HG03039 (cell line): ENCODE results near the gene CALM3.

Experiments used
- ATAC-seq: cut with Tn5 transposase; IDR thresholded peaks from one replicate; pipeline ENCODE4 v1.9.1; 2021; ENCODE audit warnings: mild to moderate bottlenecking, moderate library complexity; ENCODE audit not compliant: unreplicated experiment

The CALM3 gene

GRCh38 chr19:46599716-46600373 lies 1.3 kb upstream of the CALM3 start:
- no peak for ATAC-seq

GRCh38 chr19:46600384-46601317 lies 479 bp upstream of the CALM3 start:
- ATAC-seq: peak; percentile 78

DNA sequence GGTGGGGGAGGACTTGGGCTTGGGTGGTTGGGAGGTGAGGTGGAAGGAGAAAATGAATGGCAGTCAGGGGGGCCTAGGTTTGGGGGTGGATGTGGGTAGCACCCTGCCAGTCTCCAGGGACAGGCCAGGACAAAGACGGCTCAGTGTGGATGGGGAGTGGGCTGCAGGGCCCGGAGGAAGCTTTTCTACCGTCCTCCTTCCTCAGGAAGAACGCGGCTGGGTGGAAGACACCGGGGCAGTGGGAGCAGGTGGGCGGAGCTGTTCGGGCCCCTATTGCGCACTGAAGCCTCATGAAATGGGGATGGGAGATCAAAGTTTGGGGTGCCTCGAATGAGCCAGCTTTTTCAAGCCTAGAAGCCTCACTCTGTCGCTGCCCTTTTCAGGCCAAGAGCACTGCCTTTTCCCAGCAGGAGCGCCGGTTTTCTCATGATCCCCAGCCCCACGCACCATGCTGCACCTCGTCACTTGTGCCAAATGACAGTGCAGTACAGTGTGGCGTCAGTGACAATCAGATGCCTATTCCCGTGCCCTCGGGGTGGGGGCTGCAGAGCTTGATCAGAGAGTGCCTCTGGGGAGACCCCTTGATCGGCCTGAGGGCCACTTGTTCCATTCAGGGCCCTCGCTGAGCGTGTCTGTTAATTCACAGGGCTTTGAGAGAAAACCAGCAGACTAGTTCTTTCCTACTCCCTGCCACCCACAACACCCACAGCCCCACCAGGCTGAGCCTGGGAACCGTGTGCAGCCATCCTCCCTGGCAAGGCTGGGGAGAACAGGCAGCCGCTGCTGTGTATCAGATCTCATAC lies 1.5 kb downstream of the CALM3 start:
- ATAC-seq: no peak

GRCh38 chr19:46603195-46603637 lies 2.1 kb downstream of the CALM3 start:
- no peak for ATAC-seq

DNA sequence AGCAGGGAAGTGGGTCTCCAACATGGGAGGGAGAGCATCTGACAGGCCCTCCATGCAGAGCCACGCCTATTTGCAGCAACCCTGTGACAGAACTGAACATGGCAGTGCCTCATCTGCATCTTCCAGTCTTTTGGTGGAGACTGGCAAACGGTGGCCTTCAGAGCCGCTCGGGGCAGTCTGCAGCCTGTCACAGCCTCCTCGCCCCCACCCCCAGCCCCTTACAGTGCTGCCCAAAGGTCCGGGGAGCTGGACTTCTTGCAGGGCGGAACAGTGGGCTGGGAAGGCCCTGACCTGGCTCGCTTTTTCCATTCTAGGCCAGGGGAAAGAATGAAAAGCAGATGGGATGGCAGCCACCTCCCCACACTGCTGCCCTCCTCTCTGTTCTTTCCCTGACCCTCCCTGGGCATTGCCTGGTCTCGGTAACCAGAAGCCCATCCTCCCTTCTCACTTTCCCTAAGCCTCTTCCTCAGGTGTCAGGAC lies 2.7 kb downstream of the CALM3 start:
- ATAC-seq: no peak

GRCh38 chr19:46604781-46605355 lies 3.7 kb downstream of the CALM3 start:
- no peak for ATAC-seq

DNA sequence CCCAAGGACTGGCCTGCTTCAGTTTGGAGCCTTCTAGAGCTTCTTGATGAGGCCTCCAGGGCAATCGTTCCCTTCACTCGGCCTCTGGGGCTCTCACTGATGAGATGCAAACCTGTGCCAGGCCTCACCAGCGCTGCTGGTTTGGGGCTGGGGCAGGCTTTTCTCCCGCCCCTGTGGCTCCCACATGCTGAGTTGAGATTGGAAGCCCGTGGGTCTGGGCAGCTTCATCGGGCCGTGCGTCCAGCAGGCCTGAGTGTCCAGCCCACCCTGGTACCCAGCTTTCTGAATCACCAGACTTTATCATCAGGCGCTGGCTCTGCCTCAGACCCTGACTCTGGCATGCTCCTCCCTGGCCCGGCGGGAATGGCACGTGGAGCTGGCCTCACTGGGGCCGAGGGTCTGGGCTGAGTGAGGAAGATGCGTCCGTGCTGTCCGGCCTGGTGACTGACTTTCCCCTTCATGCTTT lies 4.3 kb downstream of the CALM3 start:
- ATAC-seq: no peak

GRCh38 chr19:46606019-46606418 lies 4.9 kb downstream of the CALM3 start:
- no peak for ATAC-seq

- no peak for ATAC-seq
Measured at GRCh38 chr19:46606681-46607447, 5.7 kb downstream of the CALM3 start.

- ATAC-seq: no peak
Measured at GRCh38 chr19:46607448-46607841, 6.3 kb downstream of the CALM3 start.

- no peak for ATAC-seq
Measured at GRCh38 chr19:46608178-46608577, 7.0 kb downstream of the CALM3 start.

DNA sequence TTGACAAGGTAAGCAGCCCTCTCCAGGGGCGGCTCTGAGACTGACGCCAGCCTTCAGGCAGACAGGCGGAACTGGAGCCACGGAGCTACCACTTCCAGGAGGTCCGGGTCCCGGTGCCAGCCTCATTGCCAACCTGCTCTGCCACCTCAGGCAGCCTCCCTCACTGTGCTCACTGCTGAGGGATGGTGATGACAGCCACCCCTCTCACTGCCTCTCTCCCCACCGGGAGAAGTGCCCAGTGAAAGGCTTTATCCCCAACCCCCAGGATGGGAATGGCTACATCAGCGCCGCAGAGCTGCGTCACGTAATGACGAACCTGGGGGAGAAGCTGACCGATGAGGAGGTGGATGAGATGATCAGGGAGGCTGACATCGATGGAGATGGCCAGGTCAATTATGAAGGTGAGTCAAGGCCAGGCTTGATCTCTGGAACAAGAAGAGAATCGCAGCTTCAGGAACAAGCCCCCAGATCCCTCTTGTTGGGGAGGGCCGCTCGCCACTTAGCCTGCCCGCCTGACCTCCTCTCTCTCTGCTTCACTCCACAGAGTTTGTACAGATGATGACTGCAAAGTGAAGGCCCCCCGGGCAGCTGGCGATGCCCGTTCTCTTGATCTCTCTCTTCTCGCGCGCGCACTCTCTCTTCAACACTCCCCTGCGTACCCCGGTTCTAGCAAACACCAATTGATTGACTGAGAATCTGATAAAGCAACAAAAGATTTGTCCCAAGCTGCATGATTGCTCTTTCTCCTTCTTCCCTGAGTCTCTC lies 7.6 kb downstream of the CALM3 start:
- ATAC-seq: no peak

DNA sequence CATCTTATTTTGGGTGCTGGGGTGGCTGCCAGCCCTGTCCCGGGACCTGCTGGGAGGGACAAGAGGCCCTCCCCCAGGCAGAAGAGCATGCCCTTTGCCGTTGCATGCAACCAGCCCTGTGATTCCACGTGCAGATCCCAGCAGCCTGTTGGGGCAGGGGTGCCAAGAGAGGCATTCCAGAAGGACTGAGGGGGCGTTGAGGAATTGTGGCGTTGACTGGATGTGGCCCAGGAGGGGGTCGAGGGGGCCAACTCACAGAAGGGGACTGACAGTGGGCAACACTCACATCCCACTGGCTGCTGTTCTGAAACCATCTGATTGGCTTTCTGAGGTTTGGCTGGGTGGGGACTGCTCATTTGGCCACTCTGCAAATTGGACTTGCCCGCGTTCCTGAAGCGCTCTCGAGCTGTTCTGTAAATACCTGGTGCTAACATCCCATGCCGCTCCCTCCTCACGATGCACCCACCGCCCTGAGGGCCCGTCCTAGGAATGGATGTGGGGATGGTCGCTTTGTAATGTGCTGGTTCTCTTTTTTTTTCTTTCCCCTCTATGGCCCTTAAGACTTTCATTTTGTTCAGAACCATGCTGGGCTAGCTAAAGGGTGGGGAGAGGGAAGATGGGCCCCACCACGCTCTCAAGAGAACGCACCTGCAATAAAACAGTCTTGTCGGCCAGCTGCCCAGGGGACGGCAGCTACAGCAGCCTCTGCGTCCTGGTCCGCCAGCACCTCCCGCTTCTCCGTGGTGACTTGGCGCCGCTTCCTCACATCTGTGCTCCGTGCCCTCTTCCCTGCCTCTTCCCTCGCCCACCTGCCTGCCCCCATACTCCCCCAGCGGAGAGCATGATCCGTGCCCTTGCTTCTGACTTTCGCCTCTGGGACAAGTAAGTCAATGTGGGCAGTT lies 8.6 kb downstream of the CALM3 start:
- ATAC-seq: no peak

DNA sequence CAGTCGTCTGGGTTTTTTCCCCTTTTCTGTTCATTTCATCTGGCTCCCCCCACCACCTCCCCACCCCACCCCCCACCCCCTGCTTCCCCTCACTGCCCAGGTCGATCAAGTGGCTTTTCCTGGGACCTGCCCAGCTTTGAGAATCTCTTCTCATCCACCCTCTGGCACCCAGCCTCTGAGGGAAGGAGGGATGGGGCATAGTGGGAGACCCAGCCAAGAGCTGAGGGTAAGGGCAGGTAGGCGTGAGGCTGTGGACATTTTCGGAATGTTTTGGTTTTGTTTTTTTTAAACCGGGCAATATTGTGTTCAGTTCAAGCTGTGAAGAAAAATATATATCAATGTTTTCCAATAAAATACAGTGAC lies 9.3 kb downstream of the CALM3 start:
- ATAC-seq: no peak

- ATAC-seq: no peak
Measured at GRCh38 chr19:46610851-46611770, 10.0 kb downstream of the CALM3 start.

GRCh38 chr19:46611776-46612175 lies 10.6 kb downstream of the CALM3 start:
- no peak for ATAC-seq

GRCh38 chr19:46613525-46613924 lies 12.4 kb downstream of the CALM3 start:
- ATAC-seq: no peak
